HG03342 (cell line): Measurements from ENCODE around the gene LDLRAD3.
"Not testable (repeated sequence)": the region's sequence is repeated elsewhere in the genome, so short reads cannot be mapped to it uniquely, and the experiment has no call there.

ENCODE experiments used
- ATAC-seq: cut with Tn5 transposase; IDR thresholded peaks from one replicate; pipeline ENCODE4 v1.9.1; 2021; ENCODE audit warnings: mild to moderate bottlenecking, moderate library complexity; ENCODE audit not compliant: unreplicated experiment

Gene LDLRAD3

GRCh38 chr11:36156161-36156816 is 212.4 kb downstream of the LDLRAD3 start:
- no peak for ATAC-seq

- no peak for ATAC-seq
These were observed 213.1 kb downstream of the LDLRAD3 start for GRCh38 chr11:36156817-36157519.

GRCh38 chr11:36160091-36160490 is 216.2 kb downstream of the LDLRAD3 start:
- no peak for ATAC-seq

DNA sequence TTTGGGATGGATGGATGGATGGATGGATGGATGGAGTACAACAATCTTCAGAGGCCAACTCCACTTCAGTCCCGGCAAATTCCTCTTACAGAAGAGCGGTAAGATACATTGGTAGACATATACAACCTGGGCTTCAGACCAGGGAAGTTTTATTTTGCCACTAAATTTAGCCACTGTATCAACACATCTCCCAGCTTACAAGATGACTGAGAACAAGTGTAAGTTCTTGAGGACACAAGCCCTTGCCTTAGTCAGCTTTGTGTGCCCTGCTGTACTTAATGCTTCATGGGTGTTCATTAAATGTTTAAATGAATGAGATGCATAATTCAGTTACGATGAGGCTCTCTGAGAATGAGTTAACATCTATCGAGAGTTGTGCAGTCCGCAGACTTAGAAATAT is 217.7 kb downstream of the LDLRAD3 start:
- ATAC-seq, result no peak

DNA sequence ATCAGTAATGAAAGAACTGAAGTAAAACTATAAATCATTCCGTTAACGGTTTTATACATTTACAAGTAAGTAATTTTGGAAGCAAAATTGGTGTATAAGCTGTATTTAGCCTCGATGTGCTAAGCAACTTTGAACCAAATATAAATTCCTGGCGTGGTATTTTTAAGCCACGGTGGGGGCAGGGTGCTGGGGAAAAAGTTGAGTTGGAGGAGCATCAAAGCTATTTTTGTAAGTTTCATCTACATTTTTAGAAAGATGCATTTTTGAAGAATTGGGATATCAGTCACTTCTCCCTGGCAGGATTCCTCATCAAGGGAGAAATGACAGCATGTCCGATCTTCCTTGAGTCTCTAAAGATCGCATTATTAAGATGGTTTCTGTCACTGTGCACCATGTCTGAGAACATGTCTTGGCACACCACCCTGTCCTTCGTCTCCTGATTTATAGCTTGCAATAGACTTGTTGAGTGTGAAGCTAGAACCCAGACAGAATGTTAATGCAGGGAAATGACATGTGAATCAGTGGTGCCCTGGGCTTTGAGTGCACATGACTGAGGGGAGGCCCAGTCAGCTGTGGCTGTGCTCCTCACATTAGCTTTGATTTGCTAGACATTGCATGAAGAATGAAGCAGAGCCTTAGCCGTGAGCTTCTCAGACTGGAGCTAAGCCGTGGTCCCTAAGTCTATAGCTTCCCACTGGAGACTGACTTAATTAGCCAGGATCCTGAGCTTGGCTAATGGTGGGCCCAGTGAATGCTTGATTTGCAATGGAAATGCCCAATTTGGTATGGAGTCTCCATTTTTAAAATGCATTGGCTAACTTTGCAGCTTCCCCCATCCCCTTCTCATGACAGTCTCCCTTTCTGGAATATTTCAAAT is 218.4 kb downstream of the LDLRAD3 start:
- ATAC-seq, result no peak

DNA sequence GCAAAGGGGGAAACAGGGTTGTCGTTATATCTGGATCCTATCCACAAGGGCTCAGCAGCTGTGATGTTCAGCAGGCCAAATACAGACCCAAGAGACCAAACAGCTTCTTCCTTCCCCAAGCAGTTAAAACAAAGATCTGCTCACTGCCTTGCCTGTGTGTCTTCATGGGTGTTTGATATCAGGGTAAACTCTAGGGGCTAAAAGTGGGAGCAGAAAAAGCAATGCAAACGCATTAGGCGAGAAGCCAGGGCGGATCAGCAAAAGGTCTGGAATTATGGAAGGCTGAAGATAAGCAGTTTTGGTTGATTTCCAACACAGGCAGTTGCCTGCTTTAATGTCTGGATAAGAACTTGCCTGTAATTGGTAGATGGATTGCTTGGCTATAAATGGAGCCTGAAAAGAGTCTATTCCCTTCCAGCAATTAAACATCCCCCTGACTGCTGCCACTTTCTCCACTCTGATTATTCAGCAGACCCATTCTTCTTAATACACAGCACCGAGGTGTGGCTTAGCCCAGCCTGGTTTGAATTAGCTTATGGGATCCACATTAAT is 219.1 kb downstream of the LDLRAD3 start:
- ATAC-seq, result no peak

GRCh38 chr11:36164506-36165250 is 220.8 kb downstream of the LDLRAD3 start:
- ATAC-seq, result no peak

- ATAC-seq, result no peak
These were observed 221.9 kb downstream of the LDLRAD3 start for GRCh38 chr11:36165621-36166397.

DNA sequence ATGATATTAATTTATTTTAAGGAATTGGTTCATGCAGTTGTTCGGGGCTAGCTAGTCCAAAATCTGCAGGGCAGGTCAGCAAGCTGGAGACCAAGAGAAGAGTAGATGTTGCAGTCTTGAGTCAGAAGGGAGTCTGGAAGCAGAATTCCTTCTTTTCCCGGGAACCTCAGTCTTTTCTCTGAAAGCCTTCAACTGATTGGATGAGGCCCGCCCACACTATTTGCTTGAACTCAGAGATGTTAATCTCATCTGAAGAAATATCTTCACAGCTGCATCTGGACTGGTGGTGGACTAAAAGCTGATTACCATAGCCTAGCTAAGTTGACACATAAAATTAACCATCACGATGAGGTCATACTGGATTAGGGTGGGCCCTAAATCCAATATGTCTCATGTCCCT is 223.2 kb downstream of the LDLRAD3 start:
- no peak for ATAC-seq

DNA sequence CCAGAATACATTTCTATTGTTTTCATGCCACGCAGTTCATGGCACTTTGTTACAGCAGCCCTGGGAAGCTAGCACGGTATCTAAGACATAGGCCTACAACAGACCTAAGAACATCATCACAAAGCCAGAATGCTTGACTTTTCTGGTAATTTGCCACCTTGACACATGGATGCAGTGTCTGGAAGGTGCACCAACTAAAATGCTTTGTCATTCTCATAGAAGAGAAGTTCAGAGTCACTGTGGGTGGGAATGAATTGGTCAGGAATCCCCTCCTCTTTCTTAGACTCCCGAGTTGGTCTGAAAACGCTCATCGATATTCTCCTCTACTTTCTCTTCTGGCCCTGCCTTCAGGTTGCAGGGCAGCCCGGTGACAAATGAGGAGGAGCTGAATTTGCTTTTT is 223.9 kb downstream of the LDLRAD3 start:
- ATAC-seq, result no peak

- no peak for ATAC-seq
These were observed 234.0 kb downstream of the LDLRAD3 start for GRCh38 chr11:36177836-36178235.

DNA sequence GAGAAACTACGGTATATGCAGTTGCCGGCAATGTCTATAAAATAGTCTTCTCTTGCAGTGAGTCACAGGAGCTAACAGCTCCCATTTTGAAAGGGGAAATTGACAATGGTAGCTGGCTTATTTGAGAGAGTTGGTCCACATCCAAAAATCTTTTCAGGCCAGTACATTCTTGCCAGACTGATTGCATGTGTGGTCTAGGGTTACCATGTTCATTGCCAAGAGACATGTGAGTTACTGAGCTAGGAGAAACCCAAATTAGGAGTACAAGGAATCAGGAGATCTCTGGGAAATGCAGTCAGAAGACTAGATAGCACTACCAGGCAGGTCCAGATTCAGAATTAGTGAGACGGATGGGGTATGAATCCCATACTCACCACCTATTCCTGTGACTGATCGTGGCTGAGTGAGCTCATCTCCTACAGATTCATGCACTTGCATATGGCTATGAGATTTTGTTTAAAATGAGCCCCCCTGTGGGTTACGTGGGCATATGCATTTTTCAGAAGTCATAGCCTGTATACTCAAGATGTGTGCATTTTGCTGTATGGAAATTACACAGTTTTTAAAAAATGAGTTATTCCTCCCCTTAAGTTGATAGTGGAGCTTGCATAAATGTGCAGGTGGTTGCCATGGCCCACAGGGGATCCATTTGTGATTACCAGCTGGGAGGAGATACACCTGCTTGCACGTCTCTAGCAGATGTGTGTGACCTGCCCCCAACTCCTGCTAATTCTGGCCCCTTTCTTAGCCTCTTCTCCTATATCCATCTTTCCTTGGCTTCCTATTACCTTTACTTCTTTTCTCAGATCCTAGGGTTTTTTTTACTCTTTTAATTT is 242.7 kb downstream of the LDLRAD3 start:
- ATAC-seq, result no peak

GRCh38 chr11:36187622-36188021 is 243.8 kb downstream of the LDLRAD3 start:
- ATAC-seq, result no peak

GRCh38 chr11:36189735-36190134 is 245.9 kb downstream of the LDLRAD3 start:
- ATAC-seq, result not testable (repeated sequence)

DNA sequence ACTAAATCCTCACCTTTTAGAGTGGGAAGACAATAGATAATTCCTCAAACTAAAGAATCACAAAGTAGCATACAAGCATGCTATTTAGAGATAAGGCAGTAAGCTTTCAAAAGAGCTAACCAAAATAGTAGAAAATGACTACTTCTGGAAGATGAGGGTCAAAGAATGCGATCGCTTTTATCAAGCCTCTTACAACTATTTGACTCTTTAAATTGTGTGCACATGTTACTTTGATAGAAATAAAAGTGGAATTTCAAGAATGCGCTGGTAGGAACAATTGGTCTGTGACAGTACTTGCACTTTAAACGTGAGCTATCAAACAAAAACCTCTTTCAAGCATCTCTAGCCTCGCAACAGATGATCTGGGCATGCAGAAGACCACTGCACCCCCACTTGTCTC is 248.1 kb downstream of the LDLRAD3 start:
- ATAC-seq, result no peak

- ATAC-seq, result no peak
These were observed 248.8 kb downstream of the LDLRAD3 start for GRCh38 chr11:36192425-36193289.

GRCh38 chr11:36193290-36193619 is 249.4 kb downstream of the LDLRAD3 start:
- no peak for ATAC-seq

DNA sequence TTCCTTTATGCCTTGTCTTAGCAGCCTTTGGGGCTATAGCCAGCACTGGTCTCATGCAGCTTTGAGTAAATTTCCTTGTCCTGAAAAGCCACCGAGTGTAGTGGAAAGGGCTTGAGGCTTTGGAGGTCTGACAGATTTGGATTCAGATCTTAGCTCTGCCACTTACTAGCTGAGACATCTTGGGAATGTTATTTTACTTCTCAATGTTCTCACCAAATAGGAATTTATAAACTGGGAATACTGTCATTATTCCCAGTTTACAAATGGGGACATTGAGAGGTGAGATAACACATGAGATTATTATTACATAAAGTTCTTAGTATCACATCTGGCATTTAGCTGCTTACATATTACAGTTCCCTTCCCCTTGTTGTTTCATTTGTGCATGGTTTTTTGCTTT is 249.9 kb downstream of the LDLRAD3 start:
- no peak for ATAC-seq
